ENCODE measurements around the gene PLSCR4. TPM values are rescaled to one million over a fixed set of nuclear protein-coding genes. Genes with fewer than 3 reads are reported as not detected.

PLSCR4 gene
- total RNA-seq: 20.6 and 44.7 TPM in 2 replicates

GRCh38 chr3:146250449-146251382, at the start of gene PLSCR4:
PLSCR4 (minus strand) TSS chr3:146251105; CDS start chr3:146222071, 29,034 bp downstream.

GRCh38 chr3:146160964-146161662, 89.8 kb downstream of the PLSCR4 start, which contains the start of gene PLOD2:
PLOD2 (minus strand) TSS chr3:146161184; CDS start chr3:146160989, 195 bp downstream.

Other genes with a start within 250 kb of the PLSCR4 start
- gene PLOD2, start 89.9 kb downstream of the PLSCR4 start, total RNA-seq: 99.2 and 187 TPM in 2 replicates
- gene PLSCR2, start 218.5 kb upstream of the PLSCR4 start, total RNA-seq: 0.72 TPM in 1 of 2 replicates, not detected in the other

Data from epithelial cell of alveolus of lung (primary cell).